ENCODE results near the gene CEP170B. TPM values are rescaled to one million over a fixed set of nuclear protein-coding genes. Genes with fewer than 3 reads are reported as not detected.

Gene CEP170B
- polyA plus RNA-seq, 3 donors, result 11.1 to 21.6 (median 15.3) TPM

Other genes with a start within 250 kb of the CEP170B start
- gene INF2, start 175.7 kb upstream of the CEP170B start, polyA plus RNA-seq (ENCODE audit: insufficient read length in 3 of 3), result 10 to 100 TPM; 36.1 to 75.3 (median 56.2) TPM
- gene ADSS1, start 141.0 kb upstream of the CEP170B start, polyA plus RNA-seq (ENCODE audit: insufficient read length in 3 of 3), result 10 to 100 TPM; 16.4 to 18.3 (median 17.8) TPM
- 10 to 100 TPM; 41.7 to 89.7 (median 73.7) TPM for gene SIVA1, start 112.1 kb upstream of the CEP170B start, polyA plus RNA-seq (ENCODE audit: insufficient read length in 3 of 3)
- 100 to 1,000 TPM; 100 to 145 (median 127) TPM for gene AKT1, start 69.5 kb upstream of the CEP170B start, polyA plus RNA-seq (ENCODE audit: insufficient read length in 3 of 3)
- 1 to 10 TPM; 3.9 to 4.8 (median 4.7) TPM for gene ZBTB42, start 64.2 kb upstream of the CEP170B start, polyA plus RNA-seq (ENCODE audit: insufficient read length in 3 of 3)
- gene PLD4, start 59.6 kb downstream of the CEP170B start, polyA plus RNA-seq (ENCODE audit: insufficient read length in 3 of 3), result 1 to 10 TPM; 2.4 to 5.1 (median 4.5) TPM
- 1 to 10 TPM; 1.7 to 2.5 (median 2.2) TPM for gene AHNAK2, start 113.1 kb downstream of the CEP170B start, polyA plus RNA-seq (ENCODE audit: insufficient read length in 3 of 3)
- 10 to 100 TPM; 19.0 to 28.3 (median 23.6) TPM for gene CLBA1, start 120.5 kb downstream of the CEP170B start, polyA plus RNA-seq (ENCODE audit: insufficient read length in 3 of 3)
- 10 to 100 TPM; 18.3 to 26.7 (median 19.3) TPM for gene CDCA4, start 155.8 kb downstream of the CEP170B start, polyA plus RNA-seq (ENCODE audit: insufficient read length in 3 of 3)
- gene GPR132, start 200.2 kb downstream of the CEP170B start, polyA plus RNA-seq (ENCODE audit: insufficient read length in 3 of 3), result under 1 TPM; 0.26 to 0.83 (median 0.50) TPM